ENCODE results near the gene RTL3.
"Not testable (repeated sequence)": the region's sequence is repeated elsewhere in the genome, so short reads cannot be mapped to it uniquely, and the experiment has no call there.

Gene RTL3

GRCh38 chrX:78658845-78659744 is at the start of gene RTL3:
TSS of gene RTL3 (minus strand) at chrX:78659328. CDS start at chrX:78658420, 908 bp downstream.
- DNase-seq = no peak

GRCh38 chrX:78708816-78709215 is 49.7 kb upstream of the RTL3 start:
- no peak for DNase-seq

- DNase-seq = no peak
These were observed 49.1 kb upstream of the RTL3 start for GRCh38 chrX:78708262-78708661.

GRCh38 chrX:78706071-78706470 is 46.9 kb upstream of the RTL3 start:
- no peak for DNase-seq

- DNase-seq = no peak
These were observed 34.4 kb upstream of the RTL3 start for GRCh38 chrX:78693536-78693935.

GRCh38 chrX:78693012-78693411 is 33.9 kb upstream of the RTL3 start:
- DNase-seq = no peak

- DNase-seq = no peak
These were observed 28.5 kb upstream of the RTL3 start for GRCh38 chrX:78687586-78687985.

GRCh38 chrX:78673246-78673645 is 14.1 kb upstream of the RTL3 start:
- no peak for DNase-seq

GRCh38 chrX:78665342-78665741 is 6.2 kb upstream of the RTL3 start:
- no peak for DNase-seq

- no peak for DNase-seq
These were observed 2.7 kb upstream of the RTL3 start for GRCh38 chrX:78661836-78662235.

GRCh38 chrX:78659955-78660354 is 827 bp upstream of the RTL3 start:
- no peak for DNase-seq

GRCh38 chrX:78658414-78658813 is 714 bp downstream of the RTL3 start:
- DNase-seq = no peak

GRCh38 chrX:78655642-78656041 is 3.5 kb downstream of the RTL3 start:
- DNase-seq = no peak

GRCh38 chrX:78653118-78653822 is 5.9 kb downstream of the RTL3 start:
- DNase-seq = no peak

- DNase-seq = no peak
These were observed 8.2 kb downstream of the RTL3 start for GRCh38 chrX:78650906-78651437.

- no peak for DNase-seq
These were observed 15.3 kb downstream of the RTL3 start for GRCh38 chrX:78643874-78644273.

GRCh38 chrX:78643096-78643495 is 16.0 kb downstream of the RTL3 start:
- DNase-seq = no peak

- not testable (repeated sequence) for DNase-seq
These were observed 23.0 kb downstream of the RTL3 start for GRCh38 chrX:78636096-78636495.

- DNase-seq = no peak
These were observed 33.9 kb downstream of the RTL3 start for GRCh38 chrX:78624962-78625909.

GRCh38 chrX:78624426-78624825 is 34.7 kb downstream of the RTL3 start:
- DNase-seq = no peak

- no peak for DNase-seq
These were observed 36.3 kb downstream of the RTL3 start for GRCh38 chrX:78622831-78623230.

- DNase-seq = no peak
These were observed 39.3 kb downstream of the RTL3 start for GRCh38 chrX:78619834-78620233.

- no peak for DNase-seq
These were observed 40.1 kb downstream of the RTL3 start for GRCh38 chrX:78618987-78619386.
